PC-3 (cell line): ENCODE measurements around the gene GRIA4. TPM values are rescaled to one million over a fixed set of nuclear protein-coding genes. Genes with fewer than 3 reads are reported as not detected.
A peak's percentile ranks its signal among the peaks of the same experiment; 100 is the strongest.

Source experiments
- ATAC-seq: fragments of 200-7000 bp; cut with Tn5 transposase; 2 replicates; pipeline ENCODE4 v1.9.1; 2020; ENCODE audit warnings: mild to moderate bottlenecking, moderate library complexity
- BruUV-seq: library from RNA; stranded (reverse); fragments of 400-500 nt; replicated peaks from 2 replicates; lab custom pipeline; 2021; lab: Mats Ljungman, UMichigan
- CTCF ChIA-PET: fragments of 300-600 bp; sonication (Branson Sonifier 250); formaldehyde crosslinking; loops from one replicate; lab custom pipeline; 2022; ENCODE audit warnings: antibody characterized with exemption; lab: Charles Lee
- POLR2A ChIA-PET: fragments of 300-600 bp; sonication (Branson Sonifier 250); formaldehyde crosslinking; loops from one replicate; lab custom pipeline; 2022; ENCODE audit warnings: antibody characterized with exemption; ENCODE audit not compliant: unreplicated experiment; lab: Charles Lee
- DNase-seq: peaks from one replicate; pipeline ENCODE4 v3.0.0-alpha.2; 2015
- H2AFZ ChIP-seq: fragments of 300-600 bp; sonication (generic); 2 replicates; pipeline ENCODE4 v1.6.0; 2016; ENCODE audit warnings: antibody characterized with exemption, low read length
- H3F3A ChIP-seq: fragments of 300-600 bp; sonication (generic); one replicate; pipeline ENCODE4 v1.6.0; 2017; ENCODE audit warnings: antibody characterized with exemption, low read length, control low read depth, mild to moderate bottlenecking; ENCODE audit not compliant: unreplicated experiment
- H3K27ac ChIP-seq: fragments of 300-600 bp; sonication (generic); 2 replicates; pipeline ENCODE4 v1.5.1; 2016; ENCODE audit warnings: mild to moderate bottlenecking, low read length
- H3K27me3 ChIP-seq: fragments of 300-600 bp; sonication (generic); 2 replicates; pipeline ENCODE4 v1.6.1; 2016; ENCODE audit warnings: low read length, mixed read lengths
- H3K36me3 ChIP-seq: fragments of 300-600 bp; sonication (generic); 2 replicates; pipeline ENCODE4 v1.6.1; 2016; ENCODE audit warnings: low read depth, mixed run types, low read length, mixed read lengths
- H3K4me1 ChIP-seq: fragments of 300-600 bp; sonication (generic); 2 replicates; pipeline ENCODE4 v1.5.1; 2016; ENCODE audit warnings: low read length; ENCODE audit not compliant: insufficient read depth
- H3K4me2 ChIP-seq: fragments of 300-600 bp; sonication (generic); 2 replicates; pipeline ENCODE4 v1.6.0; 2016; ENCODE audit warnings: low read length
- H3K4me3 ChIP-seq: fragments of 300-600 bp; sonication (generic); 2 replicates; pipeline ENCODE4 v1.5.1; 2016; ENCODE audit warnings: mild to moderate bottlenecking, low read length, mixed read lengths
- H3K79me2 ChIP-seq: fragments of 300-600 bp; sonication (generic); 2 replicates; pipeline ENCODE4 v1.6.1; 2017; ENCODE audit warnings: low read length, mixed read lengths
- H3K9ac ChIP-seq: fragments of 300-600 bp; sonication (generic); 2 replicates; pipeline ENCODE4 v1.6.0; 2016; ENCODE audit warnings: mild to moderate bottlenecking, low read length
- H3K9me2 ChIP-seq: fragments of 300-600 bp; sonication (generic); replicated peaks from 2 replicates; pipeline ENCODE4 v1.6.1; 2016; ENCODE audit warnings: mixed run types, low read length, mixed read lengths
- H3K9me3 ChIP-seq: fragments of 300-600 bp; sonication (generic); 2 replicates; pipeline ENCODE4 v1.6.1; 2016; ENCODE audit warnings: low read length, mixed read lengths
- H4K20me1 ChIP-seq: fragments of 300-600 bp; sonication (generic); 2 replicates; pipeline ENCODE4 v1.6.1; 2016; ENCODE audit warnings: low read length, mixed read lengths
- CTCF ChIP-seq: fragments of 300-600 bp; sonication (generic); conservative IDR thresholded peaks from 2 replicates; pipeline ENCODE4 v1.5.1; 2017; ENCODE audit warnings: antibody characterized with exemption, low read depth, mild to moderate bottlenecking, low read length
- EZH2 ChIP-seq: fragments of 300-600 bp; sonication (generic); IDR thresholded peaks from one replicate; pipeline ENCODE4 v1.6.1; 2017; ENCODE audit warnings: antibody characterized with exemption, mild to moderate bottlenecking, low read length; ENCODE audit not compliant: unreplicated experiment
- EZH2phosphoT487 ChIP-seq: fragments of 300-600 bp; sonication (generic); IDR thresholded peaks from 2 replicates; pipeline ENCODE4 v1.6.1; 2018; ENCODE audit warnings: mild to moderate bottlenecking, antibody characterized with exemption, low read length, borderline replicate concordance
- intact Hi-C: fragments of 100-400 bp; cut with micrococcal nuclease; formaldehyde crosslinking; loops from 2 replicates; pipeline ENCODE4 v1.9.0; 2023
- total RNA-seq: library from RNA; depleted of rRNA; stranded (reverse); fragments of >200 nt; gene quantifications from 2 replicates; pipeline ENCODE4 v1.2.3, GENCODE V29; 2014

Gene GRIA4
- total RNA-seq, 1 experiment from 2014 or later: not detected

DNA sequence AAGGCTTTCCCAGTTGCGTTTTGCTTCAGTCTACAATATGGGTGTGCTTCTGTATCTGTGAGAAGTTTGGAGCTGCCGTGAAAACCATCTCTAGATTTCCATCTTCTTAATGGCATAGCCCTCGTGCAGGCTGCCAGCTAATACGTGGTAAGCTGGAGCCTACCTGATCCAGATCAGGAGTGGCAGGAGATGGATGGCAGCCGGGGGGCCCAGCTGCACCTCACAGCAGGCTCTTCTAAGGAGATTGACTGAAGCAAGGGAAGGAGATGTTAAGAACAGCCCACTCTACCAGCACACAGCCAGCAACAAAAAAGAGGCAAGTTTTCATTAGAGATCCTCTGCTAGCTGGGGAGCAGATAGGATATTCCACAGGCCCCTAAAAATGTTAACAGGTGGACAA, 296.6 kb downstream of the GRIA4 start:
- CTCF ChIA-PET: no interaction called here
- H3K4me3 ChIP-seq: no peak overlapping the region
- intact Hi-C loops: no loop called here
- H4K20me1 ChIP-seq: no peaks in the 10 kb centered on the region
- H3K79me2 ChIP-seq: no peaks in the 10 kb centered on the region
- no peak overlapping the region for H3K4me2 ChIP-seq
- peaks cover 3% of the 10 kb centered on the region for H3F3A ChIP-seq
- no TSS peak for BruUV-seq
- H3K9ac ChIP-seq: no peak overlapping the region
- POLR2A ChIA-PET: no interaction called here
- H3K27me3 ChIP-seq: no peaks in the 10 kb centered on the region
- H3K36me3 ChIP-seq: no peaks in the 10 kb centered on the region
- no peak overlapping the region for H3K27ac ChIP-seq
- ATAC-seq: no peak
- no peaks in the 10 kb centered on the region for H3K9me3 ChIP-seq
- no peaks in the 10 kb centered on the region for H3K9me2 ChIP-seq
- peaks cover 17% of the 10 kb centered on the region for H3K4me1 ChIP-seq
- DNase-seq: no peak
- no peak for TF ChIP-seq EZH2phosphoT487
- TF ChIP-seq CTCF: no peak
- no peak for TF ChIP-seq EZH2
- H2AFZ ChIP-seq: no peak overlapping the region

DNA sequence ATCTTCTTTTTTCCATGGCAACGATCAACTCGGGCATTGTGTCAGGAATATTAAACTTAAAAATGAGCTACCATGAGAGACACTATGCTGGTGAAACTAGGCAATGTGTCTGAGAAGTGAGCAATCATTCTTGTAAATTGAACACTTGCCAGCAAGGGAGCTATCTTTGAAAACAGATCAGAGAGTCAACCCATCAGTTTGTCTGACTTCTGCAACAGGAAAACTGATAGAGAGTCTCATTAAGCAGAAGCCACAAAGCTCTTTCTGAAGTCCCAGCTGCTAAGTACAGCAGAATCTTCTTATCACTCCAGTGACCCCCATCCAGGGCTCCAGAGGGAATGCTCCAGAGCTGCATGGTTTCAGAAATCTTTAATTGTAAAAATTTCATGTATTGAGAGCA, 297.4 kb downstream of the GRIA4 start:
- ChIA-PET CTCF (no interaction called here), POLR2A (no interaction called here)
- DNase-seq (no peak), ATAC-seq (no peak)
- Histone ChIP-seq H3K4me1 (peaks cover 17% of the 10 kb centered on the region), H3K9me3 (no peaks in the 10 kb centered on the region), H3K36me3 (no peaks in the 10 kb centered on the region), H3K27me3 (no peaks in the 10 kb centered on the region), H3K79me2 (no peaks in the 10 kb centered on the region), H3K4me3 (no peak overlapping the region), H2AFZ (no peak overlapping the region), H3K4me2 (no peak overlapping the region), H4K20me1 (no peaks in the 10 kb centered on the region), H3F3A (peaks cover 3% of the 10 kb centered on the region), H3K9me2 (no peaks in the 10 kb centered on the region), H3K27ac (no peak overlapping the region), H3K9ac (no peak overlapping the region)
- intact Hi-C loops: no loop called here
- no peak for TF ChIP-seq EZH2
- TF ChIP-seq EZH2phosphoT487: no peak
- no peak for TF ChIP-seq CTCF
- BruUV-seq: no TSS peak

DNA sequence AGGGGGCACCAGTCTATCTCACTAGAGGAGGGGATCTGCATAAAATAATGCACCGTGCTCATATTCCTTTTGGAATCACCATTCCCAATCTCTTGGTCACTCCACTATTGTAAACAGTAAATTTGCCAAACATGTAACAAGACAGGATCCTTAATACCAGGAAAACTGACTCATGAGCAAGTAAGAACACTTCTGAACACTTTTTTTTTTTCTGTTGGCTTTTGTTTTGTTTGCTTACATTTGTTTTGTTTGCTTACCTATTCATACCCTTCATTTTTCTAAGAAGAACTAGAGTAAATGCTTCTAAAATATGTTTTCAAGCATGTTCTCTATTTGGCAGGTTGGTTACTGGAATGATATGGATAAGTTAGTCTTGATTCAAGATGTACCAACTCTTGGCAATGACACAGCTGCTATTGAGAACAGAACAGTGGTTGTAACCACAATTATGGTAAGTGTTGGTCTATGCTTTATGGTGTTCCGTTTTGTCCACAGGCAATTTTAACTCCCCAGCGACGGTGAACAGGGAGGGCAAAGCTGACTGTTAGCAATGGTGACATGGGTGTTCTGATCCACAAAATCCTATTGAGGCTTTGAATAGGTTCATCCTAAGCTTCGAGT, 300.3 kb downstream of the GRIA4 start:
- ChIA-PET POLR2A (no interaction called here), CTCF (no interaction called here)
- Histone ChIP-seq H4K20me1 (no peaks in the 10 kb centered on the region), H3K27ac (peak overlapping the region; percentile 10; the same call in 1 of the 2 replicates), H3K4me3 (no peak overlapping the region), H2AFZ (no peak overlapping the region), H3K27me3 (no peaks in the 10 kb centered on the region), H3K36me3 (no peaks in the 10 kb centered on the region), H3F3A (peaks cover 3% of the 10 kb centered on the region), H3K9ac (no peak overlapping the region), H3K4me2 (peak overlapping the region; percentile 65), H3K9me2 (no peaks in the 10 kb centered on the region), H3K4me1 (peaks cover 17% of the 10 kb centered on the region), H3K9me3 (no peaks in the 10 kb centered on the region), H3K79me2 (no peaks in the 10 kb centered on the region)
- peak; percentile 91 for DNase-seq
- peak; percentile 99 for ATAC-seq
- BruUV-seq: no TSS peak
- intact Hi-C loops: loop anchor here (1.0 to 2.0 kb wide), 3 partner anchors 12 to 167 kb away; partner anchors contain the start of genes AASDHPPT and KBTBD3
- TF ChIP-seq CTCF: no peak
- TF ChIP-seq EZH2phosphoT487: no peak
- TF ChIP-seq EZH2: no peak
